Muscle layer of colon (tissue), 2 donors: Measurements from ENCODE around the gene AHR.
A peak's percentile ranks its signal among the peaks of the same experiment; 100 is the strongest.

Source experiments
- H3K27ac ChIP-seq: one replicate; pipeline ENCODE4 v1.7.0; 2013; ENCODE audit warnings: low read depth, mild to moderate bottlenecking, low read length, moderate library complexity
- H3K27me3 ChIP-seq, 2 donors: one replicate each; pipeline ENCODE4 v1.7.0; 2013; ENCODE audit warnings: low read length in 2 of 2, mild to moderate bottlenecking in 2 of 2; ENCODE audit not compliant: insufficient read depth in 2 of 2, control insufficient read depth in 1 of 2
- H3K36me3 ChIP-seq: one replicate; pipeline ENCODE4 v1.7.0; 2013; ENCODE audit warnings: mild to moderate bottlenecking, low read length; ENCODE audit not compliant: insufficient read depth
- H3K4me1 ChIP-seq: one replicate; pipeline ENCODE4 v1.7.0; 2013; ENCODE audit warnings: mild to moderate bottlenecking, low read length; ENCODE audit not compliant: insufficient read depth
- H3K4me3 ChIP-seq, 2 donors: one replicate each; pipeline ENCODE4 v1.7.0; 2013; ENCODE audit warnings: low read length in 2 of 2, low read depth in 1 of 2, mild to moderate bottlenecking in 1 of 2, moderate library complexity in 1 of 2
- H3K9ac ChIP-seq: one replicate; pipeline ENCODE4 v1.7.0; 2013; ENCODE audit warnings: low read length
- H3K9me3 ChIP-seq: one replicate; pipeline ENCODE4 v1.7.0; 2013; ENCODE audit warnings: mild to moderate bottlenecking, low read length
- donor health status: abdominal sarcoma.
- donor health status: Adenocarcinoma of cecum.

Gene AHR

DNA sequence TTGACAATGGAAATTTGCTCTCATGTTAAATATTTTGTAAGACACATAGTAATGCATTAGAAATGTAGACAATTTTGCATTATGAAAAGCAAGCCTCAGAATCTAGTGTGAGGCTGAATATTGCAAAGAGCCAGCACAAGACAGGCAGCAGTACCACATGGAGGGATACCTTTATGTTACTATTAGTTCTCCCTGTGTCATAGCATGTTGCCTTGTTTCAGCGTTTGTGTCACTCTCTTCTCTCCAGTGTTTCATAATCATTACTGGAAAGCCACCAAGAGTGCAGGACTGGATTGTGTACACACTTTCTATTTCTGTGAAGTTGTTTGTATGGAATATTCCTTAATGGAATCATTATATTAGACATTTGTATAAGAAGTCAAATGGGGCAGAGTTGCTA, 8.5 kb downstream of the AHR start:
- Histone ChIP-seq H3K4me1 (peaks cover 41% of the 10 kb centered on the region), H3K9me3 (no peaks in the 10 kb centered on the region), H3K27ac (peak overlapping the region; percentile 27), H3K36me3 (no peaks in the 10 kb centered on the region), H3K27me3 (no peaks in the 10 kb centered on the region), H3K4me3 (peak overlapping the region in 1 of 2 donors; percentile 15), H3K9ac (no peak overlapping the region)

DNA sequence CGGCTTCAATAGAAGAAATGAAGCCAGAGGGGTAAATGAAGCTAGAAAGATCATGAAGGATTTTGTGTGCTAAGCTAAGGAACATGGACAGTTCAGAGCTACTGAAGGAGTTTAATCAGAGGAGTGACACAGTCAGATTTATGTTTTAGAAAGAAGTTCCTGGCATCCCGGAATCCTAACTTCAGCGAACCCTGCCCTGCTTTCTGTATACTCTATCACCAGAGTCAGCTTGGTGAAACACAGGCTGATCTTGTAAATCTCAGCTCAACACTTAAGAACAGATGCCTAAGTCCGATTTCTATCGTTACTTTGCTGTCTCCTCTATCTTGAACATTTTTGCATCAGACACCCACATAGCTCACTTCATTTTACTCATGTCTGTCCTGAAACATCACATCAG, 9.1 kb downstream of the AHR start:
- H3K4me3 ChIP-seq: peak overlapping the region in 1 of 2 donors; percentile 15
- no peaks in the 10 kb centered on the region for H3K27me3 ChIP-seq
- no peak overlapping the region for H3K9ac ChIP-seq
- H3K4me1 ChIP-seq: peaks cover 41% of the 10 kb centered on the region
- no peaks in the 10 kb centered on the region for H3K9me3 ChIP-seq
- H3K27ac ChIP-seq: no peak overlapping the region
- no peaks in the 10 kb centered on the region for H3K36me3 ChIP-seq

DNA sequence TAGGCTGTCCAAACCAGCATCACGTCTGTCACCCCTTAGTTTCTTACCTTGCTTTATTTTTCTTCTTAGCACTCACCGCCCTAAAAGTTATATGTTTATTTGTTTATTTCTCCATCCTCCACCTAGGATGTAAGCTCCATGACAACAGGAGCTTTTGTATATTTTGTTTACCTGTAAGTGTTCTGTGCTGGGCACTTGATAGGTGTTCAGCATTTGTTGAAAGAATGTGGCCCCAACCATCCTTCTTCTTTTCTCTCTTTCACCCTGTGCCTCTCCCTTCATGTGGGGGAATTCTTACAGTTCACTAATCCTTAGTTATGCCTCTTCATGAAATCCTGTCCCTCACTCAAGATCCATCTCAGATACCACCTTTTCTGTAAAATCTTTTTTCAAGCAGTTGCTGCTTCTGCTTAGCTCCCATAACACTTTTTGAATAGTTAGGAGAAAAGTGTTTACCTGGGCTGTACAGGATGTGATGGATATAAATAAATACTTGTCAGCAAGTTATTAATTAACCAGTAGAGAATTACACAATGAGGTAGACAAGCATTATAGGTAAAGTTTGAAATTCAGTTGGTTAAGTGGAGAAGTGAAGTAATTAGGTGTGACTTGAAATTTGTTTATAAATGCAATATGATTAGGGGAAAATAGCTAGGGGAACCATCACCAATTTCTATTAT, 9.7 kb downstream of the AHR start:
- Histone ChIP-seq H3K4me1 (peaks cover 41% of the 10 kb centered on the region), H3K9me3 (no peaks in the 10 kb centered on the region), H3K27me3 (no peaks in the 10 kb centered on the region), H3K36me3 (no peaks in the 10 kb centered on the region), H3K4me3 (peak overlapping the region in 1 of 2 donors; percentile 15), H3K9ac (no peak overlapping the region), H3K27ac (no peak overlapping the region)

DNA sequence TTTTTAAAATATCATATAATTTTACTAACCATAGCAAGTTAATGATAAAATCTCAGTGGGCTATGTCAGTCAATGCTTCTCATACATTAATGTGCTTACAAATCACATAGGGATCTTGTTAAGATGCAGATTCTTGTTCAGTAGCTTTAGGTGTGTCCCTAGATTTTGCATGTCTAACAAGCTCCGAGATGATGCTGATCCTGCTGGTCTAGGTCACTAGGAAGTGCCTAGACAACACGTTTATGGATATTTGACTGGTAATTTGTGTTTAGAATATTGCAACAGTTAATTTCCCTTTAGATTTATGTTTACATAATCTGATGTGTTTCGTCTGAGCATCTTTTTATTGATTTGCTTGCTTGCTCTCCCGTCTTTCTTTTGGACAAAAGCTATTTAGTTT, 12.7 kb downstream of the AHR start:
- H3K4me1 ChIP-seq: peaks cover 24% of the 10 kb centered on the region
- H3K9me3 ChIP-seq: no peaks in the 10 kb centered on the region

DNA sequence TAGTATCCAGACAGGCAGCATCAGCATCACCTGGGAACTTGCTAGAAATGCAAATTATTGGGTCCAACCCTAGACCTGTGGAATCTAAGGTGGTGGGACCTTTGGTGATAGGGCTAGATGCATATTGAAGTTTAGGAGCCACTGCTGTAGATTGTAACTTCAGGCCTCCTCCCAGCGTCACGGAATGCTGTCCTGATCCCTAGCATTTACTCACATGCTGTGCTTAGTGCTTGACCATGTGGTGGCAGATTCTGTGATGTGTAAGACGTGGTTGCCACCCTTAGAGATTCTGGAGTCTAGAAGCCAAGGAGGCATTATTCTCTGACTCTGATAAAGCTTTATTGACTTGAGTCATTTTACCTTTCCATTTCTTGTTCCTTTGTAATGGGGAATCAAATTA, 13.5 kb downstream of the AHR start:
- peaks cover 17% of the 10 kb centered on the region for H3K4me1 ChIP-seq

More for the DNA sequence above, 12.7 kb downstream of the AHR start:
- no peak overlapping the region for H3K9ac ChIP-seq
- H3K4me3 ChIP-seq: no peak overlapping the region
- no peak overlapping the region for H3K27ac ChIP-seq
- peaks cover under 1% of the 10 kb centered on the region for H3K36me3 ChIP-seq
- H3K27me3 ChIP-seq: no peaks in the 10 kb centered on the region

DNA sequence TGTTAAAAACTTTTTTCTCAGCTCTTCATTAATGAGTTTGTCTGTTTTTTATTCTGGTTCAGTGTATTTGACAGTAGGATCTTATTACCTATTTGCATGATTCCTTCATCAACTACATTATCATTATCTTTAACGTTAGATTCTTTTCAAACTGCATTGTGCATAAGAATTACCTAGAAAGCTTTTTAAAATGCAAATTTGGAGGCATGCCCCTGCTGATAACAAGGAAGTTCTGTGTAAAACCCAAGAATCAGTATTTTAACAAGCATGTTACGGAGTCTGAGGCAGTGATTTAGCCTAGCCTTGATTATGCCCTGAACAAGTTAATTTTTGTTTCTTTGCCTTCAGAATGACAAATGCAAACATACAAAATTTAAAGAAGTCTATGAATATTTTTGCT, 14.2 kb downstream of the AHR start:
- no peak overlapping the region for H3K27ac ChIP-seq
- peaks cover 12% of the 10 kb centered on the region for H3K4me1 ChIP-seq

More for the DNA sequence above, 13.5 kb downstream of the AHR start:
- no peaks in the 10 kb centered on the region for H3K27me3 ChIP-seq
- no peaks in the 10 kb centered on the region for H3K9me3 ChIP-seq
- peaks cover 6% of the 10 kb centered on the region for H3K36me3 ChIP-seq
- no peak overlapping the region for H3K4me3 ChIP-seq
- H3K9ac ChIP-seq: no peak overlapping the region
- no peak overlapping the region for H3K27ac ChIP-seq

DNA sequence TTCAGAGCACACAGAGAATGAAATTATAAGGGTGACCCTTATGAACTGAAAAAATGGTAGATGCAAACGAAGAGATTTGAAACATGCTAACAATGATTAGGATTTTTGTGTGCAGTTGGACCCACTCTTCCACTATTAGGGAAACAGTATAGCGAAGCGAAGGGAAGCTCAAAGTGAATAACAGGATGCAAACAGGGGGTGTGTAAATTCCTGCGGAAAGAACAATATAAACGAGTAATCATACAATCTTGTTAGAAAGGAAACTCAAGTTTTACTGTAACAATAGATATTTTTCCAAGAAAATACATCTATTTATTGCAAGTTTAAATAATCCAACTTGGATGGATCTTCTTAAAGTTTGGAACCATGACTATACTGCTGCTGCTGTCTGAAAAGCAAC, 14.7 kb downstream of the AHR start:
- Histone ChIP-seq H3K27me3 (no peaks in the 10 kb centered on the region), H3K9me3 (no peaks in the 10 kb centered on the region), H3K27ac (no peak overlapping the region), H3K36me3 (peaks cover 6% of the 10 kb centered on the region), H3K9ac (no peak overlapping the region), H3K4me3 (no peak overlapping the region), H3K4me1 (peaks cover 12% of the 10 kb centered on the region)

More for the DNA sequence above, 14.2 kb downstream of the AHR start:
- no peaks in the 10 kb centered on the region for H3K9me3 ChIP-seq
- H3K36me3 ChIP-seq: peaks cover 6% of the 10 kb centered on the region
- H3K9ac ChIP-seq: no peak overlapping the region
- H3K4me3 ChIP-seq: no peak overlapping the region
- H3K27me3 ChIP-seq: no peaks in the 10 kb centered on the region

DNA sequence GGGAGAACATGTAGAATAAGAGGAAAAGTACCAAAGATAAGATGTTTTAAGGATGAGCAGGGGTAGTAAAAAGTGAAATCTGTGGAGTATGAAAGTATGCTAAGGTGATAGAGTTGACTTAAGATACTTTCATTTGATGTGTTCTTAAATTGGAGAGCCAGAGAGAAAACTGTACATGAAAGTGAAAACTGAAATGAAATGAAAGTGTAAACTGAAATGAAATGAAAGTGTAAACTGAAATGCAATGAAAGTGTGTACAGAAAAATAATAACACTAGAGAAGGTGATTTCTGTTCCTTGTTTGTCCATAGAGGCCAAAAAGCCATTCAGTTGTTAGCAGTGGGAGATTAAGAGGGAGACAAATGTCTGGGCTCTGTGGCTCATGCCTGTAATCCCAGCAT, 17.5 kb downstream of the AHR start:
- Histone ChIP-seq H3K27me3 (no peaks in the 10 kb centered on the region), H3K4me1 (peaks cover 22% of the 10 kb centered on the region), H3K4me3 (no peak overlapping the region), H3K9me3 (no peaks in the 10 kb centered on the region), H3K27ac (no peak overlapping the region), H3K9ac (no peak overlapping the region), H3K36me3 (peaks cover 6% of the 10 kb centered on the region)

DNA sequence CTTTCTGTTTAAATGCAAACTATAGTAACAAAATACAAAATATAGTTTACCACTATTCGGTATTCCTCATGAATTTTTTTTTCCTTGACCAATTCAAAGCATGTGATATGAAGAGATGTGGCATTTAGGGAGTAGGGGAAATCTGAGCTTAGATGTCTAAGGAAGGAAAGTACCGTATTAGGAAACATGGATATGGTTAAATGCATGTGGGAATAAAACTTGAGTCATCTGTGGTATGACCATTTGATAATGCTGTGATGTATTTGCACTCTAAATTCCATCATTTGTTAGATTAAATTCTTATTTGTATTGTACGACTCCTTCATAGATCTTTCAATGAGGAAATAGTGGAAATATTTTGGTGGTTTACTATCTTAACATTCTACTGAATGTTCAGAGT, 19.7 kb downstream of the AHR start:
- no peaks in the 10 kb centered on the region for H3K9me3 ChIP-seq
- no peak overlapping the region for H3K9ac ChIP-seq
- no peaks in the 10 kb centered on the region for H3K27me3 ChIP-seq
- H3K4me1 ChIP-seq: peaks cover 22% of the 10 kb centered on the region
- H3K36me3 ChIP-seq: peaks cover 6% of the 10 kb centered on the region
- H3K4me3 ChIP-seq: no peak overlapping the region
- H3K27ac ChIP-seq: no peak overlapping the region

DNA sequence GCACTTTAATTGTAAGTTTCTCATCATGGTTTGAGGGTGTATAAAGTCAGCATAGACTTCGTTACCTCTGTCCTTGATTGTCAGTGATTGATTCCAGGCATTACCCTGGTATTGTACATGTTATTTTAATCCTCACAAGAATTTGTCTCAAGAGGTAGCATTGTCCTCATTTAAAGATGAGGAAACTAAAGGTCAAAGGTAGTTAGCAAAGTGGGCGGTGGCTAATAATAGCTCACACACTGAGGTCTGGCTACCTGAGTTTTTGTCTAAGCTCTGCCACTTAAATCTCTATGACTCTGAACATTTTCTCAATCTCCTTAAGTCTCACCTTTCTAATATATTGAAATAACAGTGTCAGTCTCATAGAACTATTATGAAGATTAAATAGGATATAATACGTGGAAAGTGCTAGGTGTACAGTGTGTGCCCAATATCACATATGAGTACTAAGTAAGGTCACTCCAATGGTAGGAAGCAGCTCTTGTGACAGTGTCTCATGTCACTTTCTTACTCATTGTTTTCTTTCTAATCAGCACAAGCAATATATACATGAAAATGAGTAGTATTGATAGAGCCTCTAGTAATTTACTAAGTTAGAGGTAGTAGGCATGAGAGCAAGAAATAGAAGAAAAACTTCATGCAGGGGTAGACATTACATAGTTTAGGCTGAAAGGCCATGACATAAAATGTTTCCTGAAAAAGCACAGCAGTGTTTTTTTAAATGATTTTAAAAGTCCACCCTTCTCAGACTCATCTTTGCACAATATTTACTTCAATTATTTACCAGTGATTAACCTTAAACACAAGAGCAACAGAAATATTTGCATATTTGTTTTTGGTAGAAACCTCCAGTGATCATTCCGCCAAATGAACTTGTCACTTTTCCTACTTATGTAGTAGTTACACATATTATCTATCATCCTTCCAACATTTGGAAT, 21.0 kb downstream of the AHR start:
- Histone ChIP-seq H3K36me3 (peaks cover 6% of the 10 kb centered on the region), H3K27ac (no peak overlapping the region), H3K9ac (no peak overlapping the region), H3K27me3 (no peaks in the 10 kb centered on the region), H3K9me3 (no peaks in the 10 kb centered on the region), H3K4me1 (peaks cover 22% of the 10 kb centered on the region), H3K4me3 (no peak overlapping the region)

DNA sequence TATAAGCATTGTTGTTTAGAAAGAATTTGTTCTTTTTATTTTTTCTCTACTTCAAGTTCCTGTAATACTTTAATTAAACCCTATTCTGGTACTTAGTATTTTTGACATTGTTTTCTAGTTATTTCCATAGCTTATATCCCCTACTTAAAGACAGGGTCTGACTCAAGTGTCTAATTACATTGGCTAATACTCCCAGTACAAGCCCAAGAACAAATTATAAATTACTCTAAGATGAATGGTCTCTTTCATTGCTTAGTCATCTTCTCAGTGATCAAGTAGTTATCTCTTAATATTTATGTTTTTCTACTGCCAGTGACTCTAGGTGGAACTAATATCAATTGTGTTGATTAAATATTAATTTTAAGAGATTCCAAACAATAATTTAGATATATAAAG, 21.6 kb downstream of the AHR start:
- Histone ChIP-seq H3K27ac (no peak overlapping the region), H3K27me3 (no peaks in the 10 kb centered on the region), H3K36me3 (peaks cover 6% of the 10 kb centered on the region), H3K4me1 (peaks cover 22% of the 10 kb centered on the region), H3K4me3 (no peak overlapping the region), H3K9me3 (no peaks in the 10 kb centered on the region), H3K9ac (no peak overlapping the region)
